ENCODE measurements around the gene TIMM13.

The TIMM13 gene

DNA sequence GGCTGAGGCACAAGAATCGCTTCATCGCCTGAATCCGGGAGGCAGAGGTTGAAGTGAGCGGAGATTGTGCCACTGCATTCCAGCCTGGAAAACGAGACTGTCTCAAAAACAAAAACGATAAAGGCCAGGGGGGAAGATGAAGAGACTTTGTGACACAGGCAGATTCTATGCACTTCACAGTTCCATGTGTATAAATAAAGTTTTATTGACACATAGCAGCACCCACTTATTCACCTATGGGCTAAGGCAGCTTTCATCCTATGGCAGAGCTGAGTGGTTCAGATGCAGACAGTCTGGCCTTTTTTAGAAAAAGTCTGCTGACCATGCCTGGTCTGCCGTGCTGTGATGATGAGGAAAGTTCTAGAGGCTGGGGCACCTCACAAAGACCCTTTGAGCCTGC is 23.8 kb upstream of the TIMM13 start:
- TF ChIP-seq SPI1 (IDR thresholded peaks at IDR 0.05; ENCODE audit: borderline replicate concordance, low read depth), result no peak
- TF ChIP-seq, protein P1, sequence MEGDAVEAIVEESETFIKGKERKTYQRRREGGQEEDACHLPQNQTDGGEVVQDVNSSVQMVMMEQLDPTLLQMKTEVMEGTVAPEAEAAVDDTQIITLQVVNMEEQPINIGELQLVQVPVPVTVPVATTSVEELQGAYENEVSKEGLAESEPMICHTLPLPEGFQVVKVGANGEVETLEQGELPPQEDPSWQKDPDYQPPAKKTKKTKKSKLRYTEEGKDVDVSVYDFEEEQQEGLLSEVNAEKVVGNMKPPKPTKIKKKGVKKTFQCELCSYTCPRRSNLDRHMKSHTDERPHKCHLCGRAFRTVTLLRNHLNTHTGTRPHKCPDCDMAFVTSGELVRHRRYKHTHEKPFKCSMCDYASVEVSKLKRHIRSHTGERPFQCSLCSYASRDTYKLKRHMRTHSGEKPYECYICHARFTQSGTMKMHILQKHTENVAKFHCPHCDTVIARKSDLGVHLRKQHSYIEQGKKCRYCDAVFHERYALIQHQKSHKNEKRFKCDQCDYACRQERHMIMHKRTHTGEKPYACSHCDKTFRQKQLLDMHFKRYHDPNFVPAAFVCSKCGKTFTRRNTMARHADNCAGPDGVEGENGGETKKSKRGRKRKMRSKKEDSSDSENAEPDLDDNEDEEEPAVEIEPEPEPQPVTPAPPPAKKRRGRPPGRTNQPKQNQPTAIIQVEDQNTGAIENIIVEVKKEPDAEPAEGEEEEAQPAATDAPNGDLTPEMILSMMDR (IDR thresholded peaks at IDR 0.05; ENCODE audit: insufficient read depth, low read length), result no peak
- no peak for TF ChIP-seq POLR2AphosphoS5 (IDR thresholded peaks at IDR 0.05; ENCODE audit: low read depth)
- TF ChIP-seq GABPA (IDR thresholded peaks at IDR 0.05; ENCODE audit: low read depth), result no peak
- TF ChIP-seq, protein P2, sequence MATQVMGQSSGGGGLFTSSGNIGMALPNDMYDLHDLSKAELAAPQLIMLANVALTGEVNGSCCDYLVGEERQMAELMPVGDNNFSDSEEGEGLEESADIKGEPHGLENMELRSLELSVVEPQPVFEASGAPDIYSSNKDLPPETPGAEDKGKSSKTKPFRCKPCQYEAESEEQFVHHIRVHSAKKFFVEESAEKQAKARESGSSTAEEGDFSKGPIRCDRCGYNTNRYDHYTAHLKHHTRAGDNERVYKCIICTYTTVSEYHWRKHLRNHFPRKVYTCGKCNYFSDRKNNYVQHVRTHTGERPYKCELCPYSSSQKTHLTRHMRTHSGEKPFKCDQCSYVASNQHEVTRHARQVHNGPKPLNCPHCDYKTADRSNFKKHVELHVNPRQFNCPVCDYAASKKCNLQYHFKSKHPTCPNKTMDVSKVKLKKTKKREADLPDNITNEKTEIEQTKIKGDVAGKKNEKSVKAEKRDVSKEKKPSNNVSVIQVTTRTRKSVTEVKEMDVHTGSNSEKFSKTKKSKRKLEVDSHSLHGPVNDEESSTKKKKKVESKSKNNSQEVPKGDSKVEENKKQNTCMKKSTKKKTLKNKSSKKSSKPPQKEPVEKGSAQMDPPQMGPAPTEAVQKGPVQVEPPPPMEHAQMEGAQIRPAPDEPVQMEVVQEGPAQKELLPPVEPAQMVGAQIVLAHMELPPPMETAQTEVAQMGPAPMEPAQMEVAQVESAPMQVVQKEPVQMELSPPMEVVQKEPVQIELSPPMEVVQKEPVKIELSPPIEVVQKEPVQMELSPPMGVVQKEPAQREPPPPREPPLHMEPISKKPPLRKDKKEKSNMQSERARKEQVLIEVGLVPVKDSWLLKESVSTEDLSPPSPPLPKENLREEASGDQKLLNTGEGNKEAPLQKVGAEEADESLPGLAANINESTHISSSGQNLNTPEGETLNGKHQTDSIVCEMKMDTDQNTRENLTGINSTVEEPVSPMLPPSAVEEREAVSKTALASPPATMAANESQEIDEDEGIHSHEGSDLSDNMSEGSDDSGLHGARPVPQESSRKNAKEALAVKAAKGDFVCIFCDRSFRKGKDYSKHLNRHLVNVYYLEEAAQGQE (IDR thresholded peaks at IDR 0.05; ENCODE audit: insufficient replicate concordance, low read depth), result no peak
- Histone ChIP-seq H3K27ac (replicated peaks) (no peak overlapping the region), H3K4me3 (replicated peaks; ENCODE audit: insufficient read depth, low read length) (no peak overlapping the region), H3K27me3 (ENCODE audit: insufficient read depth, poor library complexity, severe bottlenecking) (no peaks in the 10 kb centered on the region)
- no peak for DNase-seq (ENCODE audit: low read depth in 1 of 2, low spot score in 1 of 2)

DNA sequence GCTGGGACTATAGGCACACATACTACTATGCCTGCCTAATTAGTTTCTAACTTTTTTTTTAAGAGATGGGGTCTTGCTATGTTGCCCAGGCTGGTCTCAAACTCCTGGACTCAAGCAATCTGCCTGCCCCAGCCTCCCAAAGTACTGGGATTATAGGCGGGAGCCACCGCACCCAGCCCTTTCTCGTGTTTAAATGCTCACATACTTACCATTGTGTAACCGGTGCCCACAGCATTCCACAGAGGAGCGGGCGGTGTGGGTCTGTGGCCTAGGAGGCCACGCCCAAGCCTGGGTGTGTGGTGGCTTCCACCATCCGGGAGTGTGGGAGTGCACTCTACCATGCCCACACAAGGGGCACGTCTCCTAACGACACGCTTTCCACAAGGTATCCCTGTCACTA is 21.6 kb upstream of the TIMM13 start:
- Histone ChIP-seq H3K27ac (replicated peaks) (no peak overlapping the region), H3K4me3 (replicated peaks; ENCODE audit: insufficient read depth, low read length) (no peak overlapping the region), H3K27me3 (ENCODE audit: insufficient read depth, poor library complexity, severe bottlenecking) (no peaks in the 10 kb centered on the region)
- no peak for DNase-seq (ENCODE audit: low read depth in 1 of 2, low spot score in 1 of 2)
- TF ChIP-seq, protein P2 (IDR thresholded peaks at IDR 0.05; ENCODE audit: insufficient replicate concordance, low read depth), result no peak
- TF ChIP-seq, protein P1 (IDR thresholded peaks at IDR 0.05; ENCODE audit: insufficient read depth, low read length), result no peak
- TF ChIP-seq SPI1 (IDR thresholded peaks at IDR 0.05; ENCODE audit: borderline replicate concordance, low read depth), result no peak
- no peak for TF ChIP-seq GABPA (IDR thresholded peaks at IDR 0.05; ENCODE audit: low read depth)
- TF ChIP-seq POLR2AphosphoS5 (IDR thresholded peaks at IDR 0.05; ENCODE audit: low read depth), result no peak

DNA sequence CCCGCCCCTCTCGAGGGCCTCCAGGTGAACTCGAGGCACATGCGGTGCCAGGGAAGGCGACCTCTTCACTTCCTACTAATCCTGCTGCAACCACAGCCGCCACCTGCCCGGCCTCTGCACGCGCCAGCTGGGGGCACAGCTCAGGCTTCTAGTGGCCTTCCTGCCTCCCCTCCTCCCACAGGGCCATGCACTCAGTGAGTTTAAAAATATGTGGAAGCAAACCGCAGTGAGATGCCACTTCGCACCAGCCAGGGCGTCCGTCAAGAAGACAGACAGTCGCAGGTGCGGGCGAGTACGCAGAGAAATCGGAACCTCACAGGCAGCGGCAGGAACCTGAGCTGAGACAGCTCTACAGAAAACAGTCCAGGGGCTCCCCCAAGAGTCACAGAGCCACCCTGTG is 19.0 kb upstream of the TIMM13 start:
- Histone ChIP-seq H3K4me3 (replicated peaks; ENCODE audit: insufficient read depth, low read length) (no peak overlapping the region), H3K27ac (replicated peaks) (no peak overlapping the region), H3K27me3 (ENCODE audit: insufficient read depth, poor library complexity, severe bottlenecking) (no peaks in the 10 kb centered on the region)
- DNase-seq (ENCODE audit: low read depth in 1 of 2, low spot score in 1 of 2), result peak; percentile 38 to 87
- TF ChIP-seq SPI1 (IDR thresholded peaks at IDR 0.05; ENCODE audit: borderline replicate concordance, low read depth), result peak; percentile 54; the same call in 1 of the 2 replicates
- TF ChIP-seq, protein P2 (IDR thresholded peaks at IDR 0.05; ENCODE audit: insufficient replicate concordance, low read depth), result no peak
- TF ChIP-seq GABPA (IDR thresholded peaks at IDR 0.05; ENCODE audit: low read depth), result no peak
- TF ChIP-seq POLR2AphosphoS5 (IDR thresholded peaks at IDR 0.05; ENCODE audit: low read depth), result peak; percentile 97
